GM12874 (cell line): ENCODE results near the gene CUL2.

Experiments used
- CTCF ChIP-seq: IDR thresholded peaks from 2 replicates; pipeline ENCODE4 v1.5.1; 2011; ENCODE audit warnings: low read depth, mild to moderate bottlenecking, control low read depth, low read length, moderate library complexity; ENCODE audit not compliant: insufficient read depth

Gene CUL2

GRCh38 chr10:34959786-34960185 is 130.4 kb downstream of the CUL2 start:
- no peak for TF ChIP-seq CTCF

GRCh38 chr10:34959321-34959720 is 130.8 kb downstream of the CUL2 start:
- TF ChIP-seq CTCF: no peak
